RWPE1 (cell line): Measurements from ENCODE around the gene TPT1.

Experiments
- CTCF ChIA-PET: fragments of 350-600 bp; sonication (Branson Sonifier 250); formaldehyde crosslinking; extraction: SDS; loops from one replicate; lab custom pipeline; 2021; lab: Yijun Ruan, JAX
- POLR2A ChIA-PET: fragments of 400-600 bp; formaldehyde crosslinking; extraction: SDS; loops from one replicate; lab custom pipeline; 2020; ENCODE audit warnings: antibody characterized with exemption; ENCODE audit not compliant: low non-redundant PET; lab: Yijun Ruan, JAX
- DNase-seq: peaks from one replicate; pipeline ENCODE4 v3.0.0; 2012; ENCODE audit warnings: low spot score
- H3K27ac ChIP-seq: fragments of 450-650 bp; 2 replicates; pipeline ENCODE4 v1.5.1; 2017
- TF ChIP-seq, protein P1 (sequence below): fragments of 450-650 bp; conservative IDR thresholded peaks from 2 replicates; pipeline ENCODE4 v1.5.1; 2017; ENCODE audit warnings: low read depth, mild to moderate bottlenecking

TPT1 gene

DNA sequence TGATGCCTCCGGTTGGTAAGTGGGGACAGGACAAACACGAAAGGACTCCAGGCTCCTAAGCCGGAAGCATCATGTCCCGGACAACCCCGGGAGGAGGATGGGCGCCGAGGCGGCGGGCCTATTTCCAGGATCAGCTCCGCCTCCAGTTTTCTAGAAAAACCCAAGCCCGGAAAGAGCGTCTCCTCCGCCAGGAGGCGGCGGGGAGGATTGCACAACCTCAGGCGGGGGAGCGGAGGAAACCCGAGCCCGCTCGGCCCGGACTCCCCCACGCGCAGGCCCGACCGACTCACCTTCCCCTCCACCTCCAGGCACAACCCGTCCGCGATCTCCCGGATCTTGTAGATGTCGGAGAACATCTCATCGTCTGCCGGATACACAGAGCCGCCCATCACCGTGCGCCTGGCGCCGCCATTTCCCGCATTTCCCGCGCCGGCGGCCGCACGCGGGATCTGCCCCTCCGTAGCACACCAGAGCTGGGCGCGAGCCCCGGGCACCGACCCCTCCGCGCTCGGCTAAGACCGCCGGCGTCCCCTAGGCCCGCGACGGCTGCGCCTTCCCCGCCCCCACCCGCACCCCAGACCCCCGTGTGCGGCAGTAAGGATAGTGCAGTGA, 455 bp downstream of the TPT1 start:
- TF ChIP-seq, protein P1, sequence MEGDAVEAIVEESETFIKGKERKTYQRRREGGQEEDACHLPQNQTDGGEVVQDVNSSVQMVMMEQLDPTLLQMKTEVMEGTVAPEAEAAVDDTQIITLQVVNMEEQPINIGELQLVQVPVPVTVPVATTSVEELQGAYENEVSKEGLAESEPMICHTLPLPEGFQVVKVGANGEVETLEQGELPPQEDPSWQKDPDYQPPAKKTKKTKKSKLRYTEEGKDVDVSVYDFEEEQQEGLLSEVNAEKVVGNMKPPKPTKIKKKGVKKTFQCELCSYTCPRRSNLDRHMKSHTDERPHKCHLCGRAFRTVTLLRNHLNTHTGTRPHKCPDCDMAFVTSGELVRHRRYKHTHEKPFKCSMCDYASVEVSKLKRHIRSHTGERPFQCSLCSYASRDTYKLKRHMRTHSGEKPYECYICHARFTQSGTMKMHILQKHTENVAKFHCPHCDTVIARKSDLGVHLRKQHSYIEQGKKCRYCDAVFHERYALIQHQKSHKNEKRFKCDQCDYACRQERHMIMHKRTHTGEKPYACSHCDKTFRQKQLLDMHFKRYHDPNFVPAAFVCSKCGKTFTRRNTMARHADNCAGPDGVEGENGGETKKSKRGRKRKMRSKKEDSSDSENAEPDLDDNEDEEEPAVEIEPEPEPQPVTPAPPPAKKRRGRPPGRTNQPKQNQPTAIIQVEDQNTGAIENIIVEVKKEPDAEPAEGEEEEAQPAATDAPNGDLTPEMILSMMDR, result no peak
- CTCF ChIA-PET, result no interaction called here
- POLR2A ChIA-PET, result interaction anchor here (1.0 to 1.6 kb wide), 3 partner anchors 12 to 27 kb away, joined by 3 to 4 read pairs (median 3); no protein-coding TSS in a partner anchor
- peak overlapping the region; percentile 98 for H3K27ac ChIP-seq
- peak; percentile 60 for DNase-seq

DNA sequence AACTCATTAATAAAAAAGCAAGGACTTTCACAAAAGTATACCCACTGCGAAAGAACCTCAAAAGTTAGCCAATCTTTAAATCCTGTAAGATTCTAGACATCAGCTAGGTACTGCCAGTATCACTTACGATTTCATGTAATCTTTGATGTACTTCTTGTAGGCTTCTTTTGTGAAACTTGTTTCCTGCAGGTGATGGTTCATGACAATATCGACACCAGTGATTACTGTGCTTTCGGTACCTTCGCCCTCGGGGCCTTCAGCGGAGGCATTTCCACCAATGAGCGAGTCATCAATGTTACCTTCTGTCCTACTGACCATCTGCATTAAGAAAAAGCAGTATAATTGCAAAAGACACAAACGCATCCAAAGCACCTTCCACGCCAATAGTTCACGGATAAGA, 1.1 kb downstream of the TPT1 start:
- ChIA-PET CTCF (interaction anchor here (1.1 kb wide), 1 partner anchor 30 kb away, joined by 4 read pairs; no protein-coding TSS in a partner anchor), POLR2A (interaction anchor here (1.0 kb wide), 1 partner anchor 23 kb away, joined by 3 read pairs; no protein-coding TSS in a partner anchor)
- peak overlapping the region; percentile 98 for H3K27ac ChIP-seq
- no peak for DNase-seq
- TF ChIP-seq, protein P1, result no peak

DNA sequence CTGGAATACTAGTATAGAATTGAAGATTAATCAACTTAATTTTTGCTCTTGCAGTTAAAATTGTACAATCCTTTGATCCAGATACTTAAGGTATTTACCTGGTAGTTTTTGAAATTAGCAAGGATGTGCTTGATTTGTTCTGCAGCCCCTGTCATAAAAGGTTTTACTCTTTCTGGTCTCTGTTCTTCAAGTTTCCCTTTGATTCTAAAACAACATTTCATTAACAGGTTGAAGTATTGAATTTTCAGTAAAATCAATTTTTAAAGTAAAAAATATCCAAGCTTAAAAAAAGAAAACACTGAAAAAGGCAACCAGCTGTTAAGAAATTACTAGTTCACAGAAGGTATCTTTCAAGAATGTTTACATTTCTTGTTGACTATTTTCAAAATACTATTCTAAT, 1.6 kb downstream of the TPT1 start:
- no peak for DNase-seq
- H3K27ac ChIP-seq, result no peak overlapping the region
- POLR2A ChIA-PET, result no interaction called here
- CTCF ChIA-PET, result interaction anchor here (1.1 kb wide), 1 partner anchor 30 kb away, joined by 4 read pairs; no protein-coding TSS in a partner anchor
- TF ChIP-seq, protein P1, result no peak

DNA sequence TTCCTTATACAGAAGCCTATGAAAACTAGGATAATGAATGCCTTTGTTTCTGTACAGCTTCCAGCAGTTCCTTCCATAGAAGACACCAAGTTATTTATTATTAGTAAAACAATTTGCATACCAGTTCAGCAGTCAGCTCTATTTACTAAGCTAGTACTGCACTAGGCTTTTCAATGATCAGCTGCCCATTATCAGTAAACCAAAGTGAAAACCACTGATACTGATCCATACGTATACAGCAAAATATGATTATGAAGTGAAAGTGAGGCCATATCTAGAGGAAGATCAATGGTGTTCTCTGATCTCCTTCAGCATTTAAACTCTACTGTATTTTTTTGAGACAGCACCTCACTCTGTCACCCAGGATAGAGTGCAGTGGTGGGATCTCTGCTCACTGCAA, 3.2 kb downstream of the TPT1 start:
- DNase-seq, result no peak
- TF ChIP-seq, protein P1, result no peak
- H3K27ac ChIP-seq, result peak overlapping the region; percentile 43
- ChIA-PET CTCF (no interaction called here), POLR2A (no interaction called here)

DNA sequence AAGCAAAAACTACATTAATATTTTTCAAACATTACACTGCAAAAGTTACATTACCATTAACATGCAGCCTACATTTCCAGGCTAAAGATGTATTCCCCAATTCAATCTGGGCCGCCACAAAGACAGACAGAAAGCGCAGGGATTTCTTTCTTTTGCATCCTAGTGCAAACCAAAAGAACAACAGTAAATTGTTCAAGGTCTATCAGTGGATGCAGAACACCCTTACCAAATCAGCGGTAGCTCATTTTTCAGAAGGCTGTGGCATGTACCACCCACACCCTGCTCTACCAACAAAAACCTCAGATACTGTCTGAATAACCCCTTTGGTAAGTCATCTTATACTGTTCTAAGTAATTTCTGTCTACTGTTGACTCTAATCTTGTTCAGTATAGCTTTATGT, 3.6 kb downstream of the TPT1 start:
- TF ChIP-seq, protein P1, result no peak
- DNase-seq, result no peak
- POLR2A ChIA-PET, result no interaction called here
- CTCF ChIA-PET, result no interaction called here
- no peak overlapping the region for H3K27ac ChIP-seq

DNA sequence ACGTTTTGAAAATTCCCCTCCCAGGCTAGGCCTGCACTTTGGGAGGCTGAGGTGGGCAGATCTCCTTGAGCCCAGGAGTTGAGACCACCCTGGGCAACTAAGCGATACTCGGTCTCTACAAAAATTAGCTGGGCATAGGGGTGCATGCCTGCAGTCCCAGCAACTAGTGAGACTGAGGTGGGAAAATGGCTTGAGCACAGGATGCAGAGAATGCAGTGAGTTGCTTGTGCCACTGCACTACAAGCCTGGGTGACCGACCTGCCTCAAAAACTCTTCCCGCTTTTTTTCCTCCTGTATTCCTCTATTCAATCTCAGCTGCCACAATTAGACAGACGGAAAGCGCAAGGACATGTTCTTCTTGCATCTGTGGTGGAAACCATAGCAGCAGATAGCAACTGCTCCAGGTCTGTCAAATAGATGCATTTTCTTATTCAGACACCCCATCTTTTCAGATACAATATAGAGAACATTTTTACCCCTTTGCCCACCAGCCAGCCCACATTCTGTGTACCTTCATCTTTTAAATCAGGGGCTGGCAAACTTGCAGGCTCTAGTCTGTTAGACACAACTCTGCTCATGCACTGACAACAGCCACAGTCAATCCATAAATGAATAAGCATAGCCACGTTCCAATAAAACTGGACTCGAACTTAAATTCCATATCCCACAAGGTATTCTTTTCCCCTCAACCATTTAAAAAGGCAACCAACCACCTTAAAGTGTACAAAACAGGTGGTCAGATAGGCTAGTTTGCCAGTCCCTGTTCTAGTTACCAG, 4.8 kb downstream of the TPT1 start:
- no peak for DNase-seq

More for the DNA sequence above, 4.8 kb downstream of the TPT1 start:
- TF ChIP-seq, protein P1, result no peak
- ChIA-PET POLR2A (no interaction called here), CTCF (interaction anchor here (0.5 to 1.1 kb wide), 2 partner anchors 26 to 289 kb away, joined by 3 to 5 read pairs; no protein-coding TSS in a partner anchor)
- H3K27ac ChIP-seq, result peak overlapping the region; percentile 60
